K562 (cell line): ENCODE data around the gene MICU1. TPM values are rescaled to one million over a fixed set of nuclear protein-coding genes. Genes with fewer than 3 reads are reported as not detected.

Experiments
- ATAC-seq: fragments of 200-7000 bp; cut with Tn5 transposase; 3 replicates; pipeline ENCODE4 v1.9.1; 2020; ENCODE audit warnings: moderate library complexity
- BruUV-seq: library from RNA; stranded (reverse); fragments of 400-500 nt; replicated peaks from 2 replicates; lab custom pipeline; 2021; lab: Mats Ljungman, UMichigan
- CTCF ChIA-PET: fragments of 300-600 bp; formaldehyde crosslinking; extraction: SDS; loops from one replicate; lab custom pipeline; 2021; ENCODE audit warnings: low intra/inter-chr PET ratio; lab: Yijun Ruan, JAX
- POLR2A ChIA-PET: fragments of 300-600, 350-650 bp; sonication (Branson Sonifier 250); formaldehyde crosslinking; extraction: SDS; loops from one replicate; lab custom pipeline; 2021; ENCODE audit warnings: antibody characterized with exemption, inconsistent platforms; lab: Yijun Ruan, JAX
- DNase-seq, 4 experiments: peaks; one replicate each; pipeline versions ENCODE4 v3.0.0 to v3.0.0-alpha.2; 2011 to 2018; ENCODE audit warnings: low spot score in 3 of 4, mixed read lengths in 3 of 4; ENCODE audit errors: extremely low read depth in 1 of 4
- FAIRE-seq: peaks from 2 replicates; lab custom pipeline; 2011; peaks lifted over from hg19 to GRCh38; lab: Jason Lieb, UNC
- H2AFZ ChIP-seq: 2 replicates; pipeline ENCODE4 v1.6.0; 2011; ENCODE audit warnings: low read depth, low read length, control low read depth, inconsistent platforms
- H3K27ac ChIP-seq: fragments of 200-600 bp; 3 replicates; pipeline ENCODE4 v1.8.0; 2011; ENCODE audit warnings: low read depth, mild to moderate bottlenecking, control low read depth, inconsistent platforms, low read length, moderate library complexity, mixed read lengths; ENCODE audit errors: extremely low read depth
- H3K27me3 ChIP-seq, 2 experiments: fragments of 300-600 bp in 1 of 2; 2 replicates in 1 of 2; 3 replicates in 1 of 2; pipeline versions ENCODE4 v1.6.0 to v1.8.0; 2011; ENCODE audit warnings: inconsistent platforms in 2 of 2, low read length in 2 of 2, mild to moderate bottlenecking in 1 of 2, mixed read lengths in 1 of 2, moderate library complexity in 1 of 2; ENCODE audit not compliant: control insufficient read depth in 2 of 2, insufficient read depth in 2 of 2
- H3K36me3 ChIP-seq: fragments of 300-600 bp; 3 replicates; pipeline ENCODE4 v1.8.0; 2011; ENCODE audit warnings: mild to moderate bottlenecking, low read length, inconsistent platforms; ENCODE audit not compliant: control insufficient read depth, insufficient read depth
- H3K4me1 ChIP-seq, 2 experiments: fragments of 200-600 bp in 1 of 2; replicated peaks in 1 of 2; 2 replicates in 1 of 2; 3 replicates in 1 of 2; pipeline versions ENCODE4 v1.5.1 to v1.8.0; 2011; ENCODE audit warnings: inconsistent platforms in 2 of 2, low read length in 2 of 2, mild to moderate bottlenecking in 1 of 2, mixed read lengths in 1 of 2, moderate library complexity in 1 of 2; ENCODE audit not compliant: control insufficient read depth in 2 of 2, insufficient read depth in 2 of 2
- H3K4me2 ChIP-seq: 2 replicates; pipeline ENCODE4 v1.6.1; 2011; ENCODE audit warnings: low read length, control low read depth, inconsistent platforms, mixed read lengths; ENCODE audit not compliant: insufficient read depth
- H3K4me3 ChIP-seq: fragments of 200-600 bp; sonication (generic), shearing (Covaris generic); 2 replicates; pipeline ENCODE4 v1.5.1; 2016; ENCODE audit warnings: control low read depth, inconsistent platforms
- H3K79me2 ChIP-seq: fragments of 200-600 bp; 3 replicates; pipeline ENCODE4 v1.8.0; 2011; ENCODE audit warnings: low read length, inconsistent platforms; ENCODE audit not compliant: control insufficient read depth, insufficient read depth
- H3K9ac ChIP-seq, 2 experiments: 2 replicates each; pipeline versions ENCODE4 v1.6.0 to v1.6.1; 2011; ENCODE audit warnings: low read depth in 2 of 2, low read length in 2 of 2, control low read depth in 1 of 2, inconsistent platforms in 1 of 2, mild to moderate bottlenecking in 1 of 2, mixed read lengths in 1 of 2; ENCODE audit not compliant: insufficient read depth in 1 of 2
- H3K9me1 ChIP-seq: one replicate; pipeline ENCODE4 v1.6.0; 2011; ENCODE audit warnings: inconsistent platforms, mild to moderate bottlenecking, low read length, moderate library complexity; ENCODE audit not compliant: control insufficient read depth, insufficient read depth
- H3K9me3 ChIP-seq: replicated peaks from 2 replicates; pipeline ENCODE4 v1.5.1; 2011; ENCODE audit warnings: low read depth, low read length, inconsistent platforms; ENCODE audit not compliant: control insufficient read depth, insufficient read depth
- H4K20me1 ChIP-seq: replicated peaks from 2 replicates; pipeline ENCODE4 v1.6.1; 2011; ENCODE audit warnings: low read length, inconsistent platforms, mixed read lengths; ENCODE audit not compliant: control insufficient read depth, insufficient read depth
- FOSL1 ChIP-seq: fragments of 200-800 bp; sonication (Bioruptor generic); conservative IDR thresholded peaks from 2 replicates; pipeline ENCODE4 v1.6.1; 2016; ENCODE audit warnings: missing genetic modification characterization, missing compliant biosample characterization
- KAT2B ChIP-seq: IDR thresholded peaks from one replicate; pipeline ENCODE4 v1.6.1; 2012; ENCODE audit warnings: low read depth, mild to moderate bottlenecking, control low read depth, inconsistent platforms, low read length, moderate library complexity
- KLF10 ChIP-seq: fragments of 250-450 bp; sonication (Bioruptor Pico); IDR thresholded peaks from 2 replicates; pipeline ENCODE4 v1.6.1; 2021; ENCODE audit warnings: matching md5 sums
- MAFF ChIP-seq: IDR thresholded peaks from 2 replicates; pipeline ENCODE4 v1.6.1; 2012; ENCODE audit warnings: low read length, improper control_type of control experiment
- MYBL2 ChIP-seq, 2 experiments: fragments of 450-650 bp in 1 of 2; sonication (generic) in 1 of 2; formaldehyde crosslinking in 1 of 2; IDR thresholded peaks; 2 replicates each; pipeline versions ENCODE4 v1.6.1 to v1.8.1; 2017 to 2022; ENCODE audit warnings: borderline replicate concordance in 1 of 2, inconsistent platforms in 1 of 2, low read depth in 1 of 2, mild to moderate bottlenecking in 1 of 2, missing genetic modification reagents in 1 of 2, moderate library complexity in 1 of 2
- RBM17 ChIP-seq: fragments of 200-400 bp; formaldehyde crosslinking; IDR thresholded peaks from 2 replicates; pipeline ENCODE4 v1.6.1; 2017; ENCODE audit warnings: low read depth, mild to moderate bottlenecking, low read length, borderline replicate concordance
- SIN3B ChIP-seq: fragments of 450-650 bp; IDR thresholded peaks from 2 replicates; pipeline ENCODE4 v1.6.1; 2017; ENCODE audit warnings: low read depth, mild to moderate bottlenecking, moderate library complexity
- SOX6 ChIP-seq: fragments of 450-650 bp; IDR thresholded peaks from 2 replicates; pipeline ENCODE4 v1.6.1; 2014; ENCODE audit warnings: mild to moderate bottlenecking
- TAF1 ChIP-seq: IDR thresholded peaks from 2 replicates; pipeline ENCODE4 v1.6.1; 2011; ENCODE audit warnings: mild to moderate bottlenecking, low read length, moderate library complexity; ENCODE audit not compliant: insufficient read depth, control insufficient read depth, severe bottlenecking; ENCODE audit errors: extremely low read depth
- ZC3H8 ChIP-seq: fragments of 450-650 bp; IDR thresholded peaks from 2 replicates; pipeline ENCODE4 v1.6.1; 2017
- ZKSCAN8 ChIP-seq: fragments of 200-800 bp; sonication (Bioruptor generic); IDR thresholded peaks from 2 replicates; pipeline ENCODE4 v1.6.1; 2016; ENCODE audit warnings: missing genetic modification characterization, missing compliant biosample characterization
- ZNF253 ChIP-seq: fragments of 250-450 bp; sonication (Bioruptor Pico); conservative IDR thresholded peaks from 2 replicates; pipeline ENCODE4 v1.6.1; 2021; ENCODE audit warnings: mild to moderate bottlenecking
- WGBS: fragments of 100-300 bp; shearing (Covaris generic); methylation state at CpG from one replicate; pipeline ENCODE4 v1.1.6; 2016; ENCODE audit warnings: low coverage, mixed read lengths; ENCODE audit not compliant: insufficient coverage; ENCODE audit errors: missing lambda C conversion rate; 5-methylcytosine and 5-hydroxymethylcytosine counted together
- in situ Hi-C: fragments of 300-500 bp; cut with MboI; formaldehyde crosslinking; loops from 4 replicates; pipeline ENCODE4 v1.15.0; 2018; ENCODE audit warnings: inconsistent platforms, mixed read lengths
- intact Hi-C: fragments of 100-400 bp; cut with micrococcal nuclease; formaldehyde crosslinking; loops from 2 replicates; pipeline ENCODE4 v1.14.2; 2022
- polyA plus RNA-seq, 8 experiments: library from polyadenylated mRNA; depleted of rRNA in 4 of 8; stranded (reverse) in 5 of 8; unstranded in 3 of 8; fragments of >200 nt; fragmentation: Nextera tagmentation in 2 of 8; fragmentation: Illumina TruSeq in 1 of 8; extraction: Ambion mirVana in 2 of 8; extraction: Trizol in 1 of 8; gene quantifications; 2 replicates each; pipeline versions ENCODE4 v1.2.1 to v1.2.3, GENCODE V29; 2011 to 2014; ENCODE audit warnings: inconsistent platforms in 1 of 8, missing spikeins in 1 of 8
- total RNA-seq, 7 experiments: library from RNA; depleted of rRNA in 6 of 7; stranded (reverse); fragments of >200 nt in 6 of 7; fragmentation: Illumina TruSeq in 2 of 7; extraction: Trizol in 2 of 7; gene quantifications; 2 replicates each; pipeline versions ENCODE4 v1.2.1 to v1.2.3, GENCODE V29; 2011 to 2021; ENCODE audit warnings: low replicate concordance in 1 of 7
- TF ChIP-seq, protein P1 (sequence below): fragments of 250-450 bp; sonication (Bioruptor Pico); IDR thresholded peaks from 2 replicates; pipeline ENCODE4 v1.5.0; 2021

The MICU1 gene
- total and polyA plus RNA-seq, 9 of the 15 experiments (the other 6 are each of a cell fraction or from before 2014, with no cell fraction given) = 29.3 to 76.8 (median 48.4) TPM

DNA sequence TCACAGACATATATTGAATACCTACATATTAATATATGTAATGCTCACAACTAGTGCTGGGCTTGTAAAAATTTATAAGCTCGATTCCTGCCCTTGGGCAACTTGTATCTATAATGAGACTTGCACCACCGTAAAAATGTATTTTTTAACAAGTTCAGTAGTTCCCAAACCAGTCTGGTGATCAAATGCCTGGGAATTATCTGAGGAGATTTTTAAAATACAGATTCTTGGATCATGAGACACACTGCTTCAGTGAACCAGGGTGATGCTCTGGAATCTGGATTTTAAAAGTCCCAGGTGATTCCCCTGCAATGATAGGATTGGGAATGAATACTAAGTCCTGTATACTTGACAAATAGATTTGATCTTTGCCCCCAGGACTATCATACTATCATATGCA lies 4.3 kb upstream of the MICU1 start (continued):
- TF ChIP-seq SOX6 (no peak), MAFF (no peak), KAT2B (no peak), ZC3H8 (no peak)

DNA sequence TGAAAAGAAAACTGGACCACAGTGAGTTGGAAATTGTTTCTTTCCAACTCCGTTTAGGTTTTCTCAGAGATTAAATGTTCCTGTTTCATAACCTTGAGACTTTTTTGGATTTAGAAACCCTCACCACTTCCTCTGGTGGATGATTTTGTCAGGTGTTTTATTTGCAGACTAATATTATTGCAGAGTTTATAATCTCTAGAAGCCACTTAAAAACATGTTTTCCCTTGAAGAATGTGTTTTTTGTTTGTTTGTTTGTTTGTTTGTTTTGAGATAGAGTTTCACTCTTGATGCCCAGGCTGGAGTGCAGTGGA lies 520 bp upstream of the MICU1 start:
- Histone ChIP-seq H3K9me1 (no peaks in the 10 kb centered on the region), H3K36me3 (peaks cover 2% of the 10 kb centered on the region; the same call in 1 of the 3 replicates), H2AFZ (peak overlapping the region; percentile 98), H3K79me2 (peaks cover 36% of the 10 kb centered on the region), H3K27me3 (no peaks in the 10 kb centered on the region), H3K4me2 (peak overlapping the region; percentile 43), H3K4me3 (peak overlapping the region; percentile 87; the same call in 1 of the 2 replicates), H3K27ac (peak overlapping the region; percentile 76), H3K9me3 (no peaks in the 10 kb centered on the region), H4K20me1 (peaks cover 3% of the 10 kb centered on the region; the same call in 1 of the 2 replicates), H3K9ac (peak overlapping the region; percentile 75 to 95), H3K4me1 (peaks cover 6 to 18% of the 10 kb centered on the region in 2 experiments; a peak in 3 of 5 replicates)
- TSS peak; percentile 86 for BruUV-seq
- in situ Hi-C loops = no loop called here
- 0% methylated on average over 1 of the region's 1 CpG for WGBS
- ATAC-seq = no peak
- ChIA-PET CTCF (no interaction called here), POLR2A (interaction anchor here (0.6 to 4.1 kb wide), 11 partner anchors 9 to 157 kb away, joined by 3 to 32 read pairs (median 4); no protein-coding TSS in a partner anchor)
- no peak for DNase-seq
- FAIRE-seq = no peak
- intact Hi-C loops = loop anchor here (5.0 kb wide), 2 partner anchors 66 to 206 kb away; partner anchors contain the start of gene MCU
- TF ChIP-seq FOSL1 = no peak
- no peak for TF ChIP-seq ZNF253 (CRISPR knock-in tag)
- TF ChIP-seq RBM17 = no peak
- TF ChIP-seq MYBL2 (IDR thresholded peaks at IDR 0.05; ENCODE audit: low read depth) = no peak
- TF ChIP-seq MYBL2 (CRISPR knock-in tag; IDR thresholded peaks at IDR 0.05; ENCODE audit: borderline replicate concordance) = no peak
- no peak for TF ChIP-seq KLF10 (CRISPR knock-in tag)
- TF ChIP-seq SIN3B = no peak
- TF ChIP-seq ZKSCAN8 (CRISPR knock-in tag) = no peak
- TF ChIP-seq, protein P1, sequence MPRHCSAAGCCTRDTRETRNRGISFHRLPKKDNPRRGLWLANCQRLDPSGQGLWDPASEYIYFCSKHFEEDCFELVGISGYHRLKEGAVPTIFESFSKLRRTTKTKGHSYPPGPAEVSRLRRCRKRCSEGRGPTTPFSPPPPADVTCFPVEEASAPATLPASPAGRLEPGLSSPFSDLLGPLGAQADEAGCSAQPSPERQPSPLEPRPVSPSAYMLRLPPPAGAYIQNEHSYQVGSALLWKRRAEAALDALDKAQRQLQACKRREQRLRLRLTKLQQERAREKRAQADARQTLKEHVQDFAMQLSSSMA = no peak
- no peak for TF ChIP-seq TAF1
